Smooth muscle cell (in vitro differentiated cells): Measurements from ENCODE around the gene TMEM82. TPM values are rescaled to one million over a fixed set of nuclear protein-coding genes. Genes with fewer than 3 reads are reported as not detected.

Experiments used
- DNase-seq: peaks from one replicate; lab custom pipeline; 2025; ENCODE audit not compliant: unreplicated experiment; lab: John Stamatoyannopoulos, UW
- H2AFZ ChIP-seq: fragments of 200-600 bp; sonication (generic); 2 replicates; pipeline ENCODE4 v1.6.0; 2016; ENCODE audit warnings: antibody characterized with exemption, low read depth, mild to moderate bottlenecking
- H3F3A ChIP-seq: fragments of 200-600 bp; sonication (generic); 2 replicates; pipeline ENCODE4 v1.6.0; 2017; ENCODE audit warnings: antibody characterized with exemption, low read depth
- H3K27ac ChIP-seq: fragments of 200-600 bp; sonication (generic); 2 replicates; pipeline ENCODE4 v1.5.1; 2016; ENCODE audit warnings: low read depth, mild to moderate bottlenecking
- H3K27me3 ChIP-seq: fragments of 200-600 bp; sonication (generic); 2 replicates; pipeline ENCODE4 v1.6.1; 2016; ENCODE audit warnings: low read depth, mild to moderate bottlenecking
- H3K36me3 ChIP-seq: fragments of 200-600 bp; sonication (generic); 2 replicates; pipeline ENCODE4 v1.5.1; 2016; ENCODE audit warnings: low read depth
- H3K4me1 ChIP-seq: fragments of 200-600 bp; sonication (generic); 2 replicates; pipeline ENCODE4 v1.5.1; 2016; ENCODE audit warnings: low read depth
- H3K4me2 ChIP-seq: fragments of 200-600 bp; sonication (generic); 2 replicates; pipeline ENCODE4 v1.6.0; 2016; ENCODE audit warnings: mild to moderate bottlenecking
- H3K4me3 ChIP-seq: fragments of 200-600 bp; sonication (generic); 2 replicates; pipeline ENCODE4 v1.5.1; 2016; ENCODE audit warnings: mild to moderate bottlenecking
- H3K79me2 ChIP-seq: fragments of 200-600 bp; sonication (generic); 2 replicates; pipeline ENCODE4 v1.6.0; 2016; ENCODE audit warnings: low read depth, mild to moderate bottlenecking
- H3K9ac ChIP-seq: fragments of 200-600 bp; sonication (generic); 2 replicates; pipeline ENCODE4 v1.6.0; 2016; ENCODE audit warnings: low read depth
- H3K9me3 ChIP-seq: fragments of 200-600 bp; sonication (generic); replicated peaks from 2 replicates; pipeline ENCODE4 v1.5.1; 2016; ENCODE audit warnings: low read depth
- H4K20me1 ChIP-seq: fragments of 200-600 bp; sonication (generic); 2 replicates; pipeline ENCODE4 v1.6.0; 2016; ENCODE audit warnings: low read depth
- WGBS: methylation state at CpG from one replicate; pipeline ENCODE4 v1.1.7; 2016; ENCODE audit warnings: low lambda C conversion rate; 5-methylcytosine and 5-hydroxymethylcytosine counted together
- polyA plus RNA-seq: library from polyadenylated mRNA; unstranded; fragments of >200 nt; fragmentation: Nextera tagmentation; extraction: Ambion mirVana; gene quantifications from 2 replicates; pipeline ENCODE4 v1.2.1, GENCODE V29; 2016
- total RNA-seq: library from RNA; depleted of rRNA; stranded (reverse); fragments of >200 nt; gene quantifications from 2 replicates; pipeline ENCODE4 v1.2.3, GENCODE V29; 2014
- TF ChIP-seq, protein P1 (sequence below): fragments of 200-600 bp; sonication (generic); IDR thresholded peaks from 2 replicates; pipeline ENCODE4 v1.5.1; 2017; ENCODE audit warnings: borderline replicate concordance, mild to moderate bottlenecking, antibody characterized with exemption; ENCODE audit not compliant: insufficient read depth, poor library complexity, severe bottlenecking

TMEM82 gene
- total and polyA plus RNA-seq, 2 experiments from 2014 or later = not detected

DNA sequence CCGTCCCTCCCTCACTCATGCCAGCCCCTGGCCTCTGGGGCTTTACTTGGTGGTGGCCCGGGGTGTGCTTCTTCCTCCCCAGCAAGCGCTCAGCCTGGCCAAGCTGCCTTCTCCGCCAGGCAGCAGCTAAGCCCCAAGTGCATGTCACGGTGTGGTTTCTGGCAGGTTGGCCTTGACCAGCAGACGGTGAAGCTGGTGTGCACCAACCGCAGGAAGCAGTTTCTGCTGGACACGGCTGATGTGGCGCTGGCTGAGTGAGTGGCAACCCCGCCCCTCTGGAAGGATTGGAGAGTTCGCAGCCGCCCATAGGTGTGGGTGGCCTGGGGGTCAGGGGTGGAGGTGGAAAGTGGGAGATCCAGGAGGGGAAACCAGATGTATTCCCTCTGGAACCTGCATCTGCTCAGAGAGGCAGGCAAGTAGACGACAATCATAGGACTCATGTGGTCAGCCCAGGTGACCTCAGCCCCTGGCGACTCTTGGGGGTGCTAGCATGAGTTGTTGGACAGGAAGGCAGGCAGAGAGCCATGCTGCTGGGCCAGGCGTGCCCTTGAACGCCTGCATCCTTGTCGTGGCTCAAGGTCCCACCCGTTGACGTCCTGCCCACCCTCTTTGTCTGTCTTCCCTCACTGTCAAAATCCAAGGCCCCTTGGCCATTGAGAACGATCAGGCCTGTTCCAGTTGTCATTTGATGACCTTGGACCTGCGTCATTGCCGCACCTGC is 13.2 kb upstream of the TMEM82 start:
- Histone ChIP-seq H3K79me2 (no peaks in the 10 kb centered on the region), H3K27me3 (no peaks in the 10 kb centered on the region), H4K20me1 (no peaks in the 10 kb centered on the region), H3K27ac (no peak overlapping the region), H3K9ac (no peak overlapping the region), H3F3A (no peaks in the 10 kb centered on the region), H3K9me3 (no peaks in the 10 kb centered on the region), H2AFZ (no peak overlapping the region), H3K36me3 (no peaks in the 10 kb centered on the region), H3K4me3 (no peak overlapping the region), H3K4me1 (no peaks in the 10 kb centered on the region), H3K4me2 (no peak overlapping the region)
- TF ChIP-seq, protein P1, sequence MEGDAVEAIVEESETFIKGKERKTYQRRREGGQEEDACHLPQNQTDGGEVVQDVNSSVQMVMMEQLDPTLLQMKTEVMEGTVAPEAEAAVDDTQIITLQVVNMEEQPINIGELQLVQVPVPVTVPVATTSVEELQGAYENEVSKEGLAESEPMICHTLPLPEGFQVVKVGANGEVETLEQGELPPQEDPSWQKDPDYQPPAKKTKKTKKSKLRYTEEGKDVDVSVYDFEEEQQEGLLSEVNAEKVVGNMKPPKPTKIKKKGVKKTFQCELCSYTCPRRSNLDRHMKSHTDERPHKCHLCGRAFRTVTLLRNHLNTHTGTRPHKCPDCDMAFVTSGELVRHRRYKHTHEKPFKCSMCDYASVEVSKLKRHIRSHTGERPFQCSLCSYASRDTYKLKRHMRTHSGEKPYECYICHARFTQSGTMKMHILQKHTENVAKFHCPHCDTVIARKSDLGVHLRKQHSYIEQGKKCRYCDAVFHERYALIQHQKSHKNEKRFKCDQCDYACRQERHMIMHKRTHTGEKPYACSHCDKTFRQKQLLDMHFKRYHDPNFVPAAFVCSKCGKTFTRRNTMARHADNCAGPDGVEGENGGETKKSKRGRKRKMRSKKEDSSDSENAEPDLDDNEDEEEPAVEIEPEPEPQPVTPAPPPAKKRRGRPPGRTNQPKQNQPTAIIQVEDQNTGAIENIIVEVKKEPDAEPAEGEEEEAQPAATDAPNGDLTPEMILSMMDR = no peak
- DNase-seq = no peak
- WGBS = 98% methylated on average over 22 of the region's 22 CpGs

DNA sequence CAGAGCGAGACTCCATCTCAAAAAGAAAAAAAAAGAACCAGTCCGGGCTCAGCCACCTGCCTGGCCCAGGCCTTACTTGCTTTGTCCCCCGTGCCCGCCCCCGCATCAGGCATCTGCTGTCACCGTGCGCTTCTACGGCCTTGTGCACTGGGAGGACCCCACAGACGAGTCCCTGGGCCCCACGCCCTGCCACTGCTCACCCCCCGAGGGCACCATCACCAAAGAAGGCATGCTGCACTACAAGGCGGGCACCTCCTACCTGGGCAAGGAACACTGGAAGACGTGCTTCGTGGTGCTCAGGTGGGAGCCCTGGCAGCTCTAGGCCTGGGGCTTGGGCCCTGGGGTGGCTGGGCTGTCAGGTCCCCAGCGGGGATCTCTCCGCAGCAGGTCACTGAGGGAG is 11.9 kb upstream of the TMEM82 start:
- no peak overlapping the region for H3K27ac ChIP-seq
- H3K4me3 ChIP-seq = no peak overlapping the region
- H3K9ac ChIP-seq = no peak overlapping the region
- H3K79me2 ChIP-seq = no peaks in the 10 kb centered on the region
- H3F3A ChIP-seq = no peaks in the 10 kb centered on the region
- DNase-seq = no peak
- no peaks in the 10 kb centered on the region for H3K4me1 ChIP-seq
- H3K9me3 ChIP-seq = no peaks in the 10 kb centered on the region
- no peaks in the 10 kb centered on the region for H3K27me3 ChIP-seq
- H4K20me1 ChIP-seq = no peaks in the 10 kb centered on the region
- no peak overlapping the region for H3K4me2 ChIP-seq
- H2AFZ ChIP-seq = no peak overlapping the region
- WGBS = 97% methylated on average over 16 of the region's 16 CpGs
- TF ChIP-seq, protein P1 = no peak
- H3K36me3 ChIP-seq = no peaks in the 10 kb centered on the region

DNA sequence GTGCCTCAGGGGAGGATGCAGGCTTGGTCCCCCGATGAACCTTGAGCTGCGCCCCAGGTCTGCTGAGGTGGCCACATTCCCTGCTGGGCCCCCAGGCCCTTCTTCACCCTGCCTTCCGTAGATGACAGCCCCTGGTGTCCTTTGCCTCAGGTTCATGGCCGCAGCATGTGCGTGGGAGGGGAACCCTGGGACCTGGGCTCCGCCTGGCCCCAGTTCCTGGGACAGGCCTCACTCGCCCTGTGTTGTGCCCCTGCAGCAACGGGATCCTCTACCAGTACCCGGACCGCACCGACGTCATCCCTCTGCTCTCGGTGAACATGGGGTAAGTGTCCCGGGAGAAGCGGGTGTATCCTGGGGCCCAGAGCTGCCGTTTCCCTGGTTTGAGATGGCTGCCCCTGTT is 11.4 kb upstream of the TMEM82 start:
- H3K27me3 ChIP-seq = no peaks in the 10 kb centered on the region
- H4K20me1 ChIP-seq = no peaks in the 10 kb centered on the region
- no peak overlapping the region for H3K9ac ChIP-seq
- H3K36me3 ChIP-seq = no peaks in the 10 kb centered on the region
- DNase-seq = no peak
- no peaks in the 10 kb centered on the region for H3K79me2 ChIP-seq
- H2AFZ ChIP-seq = no peak overlapping the region
- no peak overlapping the region for H3K4me2 ChIP-seq
- 97% methylated on average over 16 of the region's 16 CpGs for WGBS
- H3K4me3 ChIP-seq = no peak overlapping the region
- H3F3A ChIP-seq = no peaks in the 10 kb centered on the region
- H3K27ac ChIP-seq = no peak overlapping the region
- no peaks in the 10 kb centered on the region for H3K4me1 ChIP-seq
- TF ChIP-seq, protein P1 = no peak
- H3K9me3 ChIP-seq = no peaks in the 10 kb centered on the region
